CD4-positive, alpha-beta T cell treated with Interleukin-6 at 100 ng/mL for 8 hours (primary cell): ENCODE results near the gene FCRL3.

Source experiments
- DNase-seq: peaks from one replicate; pipeline ENCODE4 v3.0.0-alpha.2; 2020; ENCODE audit warnings: mixed read lengths, low spot score

FCRL3 gene

GRCh38 chr1:157678721-157679120 lies 21.8 kb downstream of the FCRL3 start:
- DNase-seq, result no peak

- DNase-seq, result no peak
Measured at GRCh38 chr1:157673008-157673407, 27.6 kb downstream of the FCRL3 start.

GRCh38 chr1:157671895-157672294 lies 28.7 kb downstream of the FCRL3 start:
- DNase-seq, result no peak

- DNase-seq, result no peak
Measured at GRCh38 chr1:157659576-157660247, 40.9 kb downstream of the FCRL3 start.

DNA sequence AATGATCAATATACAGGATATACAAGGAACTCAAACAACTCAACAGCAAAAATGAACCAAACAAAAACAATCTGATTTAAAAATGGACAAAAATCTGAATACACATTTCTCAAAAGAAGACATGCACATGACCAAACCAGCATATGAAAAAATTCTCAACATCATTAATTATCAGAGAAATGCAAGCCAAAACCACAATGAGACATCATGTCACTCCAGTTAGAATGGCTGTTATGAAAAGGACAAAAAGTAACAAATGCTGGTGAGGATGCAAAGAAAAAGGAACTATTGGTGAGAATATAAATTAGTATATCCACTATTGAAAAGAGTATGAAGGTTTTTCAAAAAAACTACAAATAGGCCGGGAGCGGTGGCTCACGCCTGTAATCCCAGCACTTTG lies 42.0 kb downstream of the FCRL3 start:
- DNase-seq, result no peak

- no peak for DNase-seq
Measured at GRCh38 chr1:157653494-157653873, 47.1 kb downstream of the FCRL3 start.

DNA sequence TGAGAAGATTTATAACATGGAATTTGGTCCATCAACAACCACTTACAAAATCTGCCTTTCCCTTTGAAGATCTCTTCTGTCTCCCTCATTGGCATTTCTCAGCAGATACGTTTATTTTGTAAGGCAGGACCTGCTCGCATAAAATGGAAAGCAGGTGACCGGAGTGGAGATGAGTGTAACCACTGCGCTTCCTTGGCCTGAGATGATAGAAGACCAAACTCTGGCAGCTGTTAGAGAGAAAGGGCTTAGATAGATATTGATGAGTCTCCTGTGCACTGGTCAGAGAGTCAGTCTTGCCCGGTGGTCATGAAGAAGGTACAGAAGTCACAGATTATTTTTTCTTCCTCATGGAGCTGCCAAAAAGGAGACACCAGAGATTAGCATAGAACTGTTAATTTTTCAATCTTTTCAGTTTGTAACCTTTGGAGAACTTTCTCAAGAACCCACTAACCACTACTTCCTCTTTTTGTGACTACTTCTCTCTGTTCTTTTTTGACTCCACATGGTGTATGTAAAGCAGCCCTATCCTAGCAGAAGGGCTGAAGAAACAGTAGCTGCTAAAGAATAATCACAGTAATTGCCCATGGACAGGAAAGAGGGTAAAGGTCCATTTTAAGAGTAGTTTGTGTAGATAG lies 47.6 kb downstream of the FCRL3 start:
- DNase-seq, result no peak

DNA sequence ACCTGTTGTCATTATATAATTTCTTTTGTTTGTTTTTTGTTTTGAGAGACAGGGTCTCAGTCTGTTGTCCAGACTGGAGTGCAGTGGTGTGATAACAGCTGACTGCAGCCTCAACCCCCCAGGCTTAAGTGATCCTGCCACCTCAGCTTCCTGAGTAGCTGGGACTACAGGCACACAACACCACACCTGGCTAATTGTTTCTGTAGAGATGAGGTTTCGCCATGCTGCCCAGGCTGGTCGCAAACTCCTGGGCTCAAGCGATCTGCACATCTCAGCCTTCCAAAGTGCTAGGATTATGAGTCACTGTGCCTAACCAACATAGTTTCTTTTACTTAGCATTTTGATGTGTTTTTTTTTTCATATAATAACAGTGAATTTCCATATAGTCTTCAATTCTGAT lies 52.3 kb downstream of the FCRL3 start:
- DNase-seq, result no peak

DNA sequence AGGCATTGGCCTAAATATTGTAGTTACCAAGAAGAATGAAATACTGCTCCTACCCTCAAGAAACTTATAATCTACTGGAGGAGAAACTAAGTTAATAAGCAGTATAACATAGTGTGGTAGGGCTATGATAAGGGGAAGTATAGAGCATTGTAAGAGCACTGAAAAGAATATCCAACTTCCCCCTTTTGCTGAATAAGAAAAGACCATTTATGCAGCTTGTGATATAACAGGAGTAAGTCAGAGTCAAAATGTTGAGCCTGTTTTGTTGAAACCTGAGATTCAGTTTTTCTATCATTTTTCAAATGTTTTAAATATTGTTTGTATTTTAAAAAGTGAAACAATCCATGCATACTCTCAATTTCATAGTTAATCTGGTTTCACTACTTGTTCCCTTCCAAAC lies 54.4 kb downstream of the FCRL3 start:
- no peak for DNase-seq

GRCh38 chr1:157641177-157641576 lies 59.4 kb downstream of the FCRL3 start:
- DNase-seq, result no peak

GRCh38 chr1:157639800-157640199 lies 60.8 kb downstream of the FCRL3 start:
- no peak for DNase-seq

DNA sequence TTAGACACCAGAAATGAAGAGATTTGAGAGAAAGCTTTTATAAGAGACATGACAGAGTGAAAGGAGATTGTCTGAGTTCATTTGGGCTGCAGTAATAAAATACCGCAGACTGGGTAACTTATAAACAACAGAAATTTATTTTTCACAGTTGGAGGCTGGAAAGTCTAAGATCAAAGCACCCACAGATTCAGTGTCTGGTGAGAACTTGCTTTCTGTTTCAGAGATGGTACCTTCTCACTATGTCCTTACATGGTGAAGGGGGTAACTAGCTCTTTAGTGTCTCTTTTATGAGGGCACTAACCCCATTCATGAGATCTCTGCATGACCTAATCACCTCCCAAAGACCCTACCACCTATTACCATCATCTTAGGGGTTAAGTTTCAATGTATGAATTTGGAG lies 71.8 kb downstream of the FCRL3 start:
- DNase-seq, result no peak
